ENCODE measurements around the gene LRPAP1.

DNA sequence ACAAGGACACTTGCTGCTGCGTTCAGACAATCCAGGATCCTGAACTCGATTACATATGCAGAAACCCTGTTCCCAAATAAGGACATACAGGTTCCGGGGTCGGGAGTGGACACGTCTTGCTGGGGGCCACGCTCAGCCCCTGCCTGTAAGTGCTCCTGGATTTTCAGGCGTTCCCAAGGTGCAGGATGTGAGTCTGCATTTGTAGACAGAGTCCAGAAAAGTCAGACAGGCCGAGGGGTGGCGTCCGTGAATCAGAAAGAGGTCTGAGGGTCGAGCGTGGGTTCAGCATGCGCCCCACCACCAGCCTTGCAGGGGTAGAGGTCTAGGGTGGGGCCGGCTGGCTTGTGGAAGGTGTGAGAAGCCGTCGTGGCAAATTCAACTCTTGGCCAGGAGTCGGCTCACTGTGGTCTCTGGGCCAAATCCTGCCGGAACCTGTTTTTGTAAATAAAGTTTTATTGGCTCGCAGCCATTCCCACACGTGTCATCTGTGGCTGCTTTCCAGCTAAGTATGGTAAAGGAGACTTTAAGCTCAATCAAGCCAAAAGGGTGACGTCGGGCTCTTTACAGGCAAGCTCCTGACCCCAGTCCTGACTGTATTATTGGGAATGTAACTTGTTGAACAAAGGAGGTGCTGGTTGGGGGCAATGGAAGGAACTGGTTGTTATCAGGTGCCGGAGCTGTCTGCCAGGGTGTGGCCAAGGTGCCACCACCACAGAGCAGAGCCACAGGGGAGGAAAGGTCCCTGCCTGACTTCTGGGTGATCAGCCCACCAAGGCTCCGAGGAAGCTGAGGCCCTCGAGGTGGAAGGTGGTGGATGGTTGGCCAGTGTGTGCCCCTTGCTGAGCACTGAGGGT lies 61.8 kb downstream of the LRPAP1 start:
- no peak for TF ChIP-seq POLR2A (IDR thresholded peaks at IDR 0.05; ENCODE audit: low read length)
- TF ChIP-seq GATA1 (IDR thresholded peaks at IDR 0.05; ENCODE audit: low read depth, low read length), result no peak
